HG02973 (cell line): ENCODE results near the gene BDH1.

Experiments used
- ATAC-seq: cut with Tn5 transposase; IDR thresholded peaks from one replicate; pipeline ENCODE4 v1.9.1; 2021; ENCODE audit warnings: moderate library complexity; ENCODE audit not compliant: unreplicated experiment

The BDH1 gene

DNA sequence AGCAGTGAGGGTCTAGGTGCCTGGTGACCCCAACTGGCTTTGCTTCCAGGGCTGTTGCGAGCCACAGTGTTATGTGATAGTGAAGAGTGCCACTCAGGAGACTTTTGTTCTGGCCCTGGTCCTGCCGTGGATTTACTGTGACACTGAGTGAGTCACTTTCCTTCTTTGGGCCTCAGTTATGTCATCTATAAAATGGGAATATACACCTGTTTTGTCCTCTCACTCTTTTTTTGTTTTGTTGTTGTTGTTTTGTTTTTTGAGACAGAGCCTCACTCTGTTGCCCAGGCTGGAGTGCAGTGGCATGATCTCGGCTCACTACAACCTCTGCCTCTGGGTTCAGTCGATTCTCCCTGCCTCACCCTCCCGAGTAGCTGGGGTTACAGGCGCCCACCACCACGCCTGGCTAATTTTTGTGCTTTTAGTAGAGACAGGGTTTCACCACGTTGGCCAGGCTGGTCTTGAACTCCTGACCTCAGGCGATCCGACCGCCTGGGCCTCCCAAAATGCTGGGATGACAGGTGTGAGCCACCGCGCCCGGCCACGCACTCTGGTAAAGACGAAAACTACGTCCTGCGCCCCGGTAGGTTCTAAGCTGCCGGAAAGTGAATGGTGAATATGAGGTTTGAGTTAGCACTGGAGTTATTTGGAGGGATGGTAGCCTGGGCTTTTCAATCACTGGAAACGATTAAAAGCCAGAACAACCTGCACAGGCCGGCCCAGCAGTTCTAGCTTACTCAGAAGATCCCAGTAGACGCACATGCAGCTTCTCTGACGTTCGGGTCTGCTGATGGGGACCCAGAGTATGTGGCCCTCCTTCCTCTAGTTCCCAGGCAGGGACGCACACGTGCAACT, 46.6 kb downstream of the BDH1 start:
- no peak for ATAC-seq

DNA sequence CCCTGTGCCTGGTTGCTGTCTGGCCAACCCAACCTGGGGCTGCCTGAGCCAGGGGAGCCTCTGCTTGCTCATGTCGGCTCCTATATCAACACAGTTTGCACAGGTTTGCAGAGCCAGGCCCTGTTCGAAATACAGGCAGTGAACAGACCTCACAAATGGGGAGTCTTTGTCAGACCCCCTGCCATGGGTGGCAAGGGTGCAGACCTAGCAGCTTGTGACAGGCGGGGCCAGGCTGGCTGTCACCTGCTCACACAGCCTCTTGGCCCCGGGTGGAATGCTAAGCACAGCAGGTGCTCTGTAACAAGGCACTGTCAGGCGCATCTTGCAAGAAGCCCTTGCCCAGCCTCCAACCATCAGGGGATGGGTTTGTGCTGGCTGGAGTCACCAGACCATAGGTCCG, 47.3 kb downstream of the BDH1 start:
- ATAC-seq: no peak

DNA sequence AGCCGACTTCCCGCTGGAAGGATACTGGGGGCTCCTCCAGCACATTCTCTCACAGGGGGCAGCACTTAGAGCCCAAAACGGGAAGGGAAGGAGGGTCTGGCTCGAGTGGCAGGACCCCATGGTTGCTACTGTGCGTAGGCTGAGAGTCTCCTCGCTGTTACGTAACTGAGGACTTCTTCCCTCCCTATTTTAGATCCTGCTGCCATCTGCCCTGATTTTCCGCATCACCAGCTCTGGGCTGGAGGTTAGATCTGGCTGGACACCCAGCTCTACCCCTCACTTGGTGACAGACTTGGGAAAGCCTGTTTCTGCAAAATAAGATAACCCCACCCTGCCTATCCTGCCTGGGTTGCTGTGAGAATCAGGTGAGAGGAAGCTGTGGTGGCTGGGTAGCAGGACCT, 47.7 kb downstream of the BDH1 start:
- no peak for ATAC-seq

GRCh38 chr3:197507541-197507940, 48.2 kb downstream of the BDH1 start:
- ATAC-seq: no peak

GRCh38 chr3:197507081-197507480, 48.7 kb downstream of the BDH1 start:
- no peak for ATAC-seq

- no peak for ATAC-seq
Observed at GRCh38 chr3:197505796-197506548, 49.8 kb downstream of the BDH1 start.

- no peak for ATAC-seq
Observed at GRCh38 chr3:197504641-197505121, 51.1 kb downstream of the BDH1 start.

DNA sequence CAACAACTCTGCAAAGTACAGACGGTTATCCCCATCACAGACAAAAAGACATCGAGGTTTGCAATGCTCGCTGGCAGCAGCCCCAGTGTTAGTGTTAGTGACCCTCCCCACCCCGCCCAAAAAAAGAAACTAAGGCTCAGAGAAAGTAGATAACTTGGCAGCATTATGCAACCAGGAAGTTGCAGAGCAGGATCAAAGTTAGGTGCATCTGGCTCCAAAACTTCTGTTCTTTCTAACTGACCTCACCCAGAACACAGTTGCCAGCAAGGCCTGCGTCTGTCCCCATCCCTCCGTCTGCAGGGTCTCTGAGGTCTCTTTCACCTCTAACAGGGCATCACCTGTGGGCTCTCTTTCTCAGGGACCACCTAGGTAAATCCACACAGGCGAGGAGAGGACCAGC, 51.5 kb downstream of the BDH1 start:
- ATAC-seq: no peak

- no peak for ATAC-seq
Observed at GRCh38 chr3:197503652-197504051, 52.1 kb downstream of the BDH1 start.

DNA sequence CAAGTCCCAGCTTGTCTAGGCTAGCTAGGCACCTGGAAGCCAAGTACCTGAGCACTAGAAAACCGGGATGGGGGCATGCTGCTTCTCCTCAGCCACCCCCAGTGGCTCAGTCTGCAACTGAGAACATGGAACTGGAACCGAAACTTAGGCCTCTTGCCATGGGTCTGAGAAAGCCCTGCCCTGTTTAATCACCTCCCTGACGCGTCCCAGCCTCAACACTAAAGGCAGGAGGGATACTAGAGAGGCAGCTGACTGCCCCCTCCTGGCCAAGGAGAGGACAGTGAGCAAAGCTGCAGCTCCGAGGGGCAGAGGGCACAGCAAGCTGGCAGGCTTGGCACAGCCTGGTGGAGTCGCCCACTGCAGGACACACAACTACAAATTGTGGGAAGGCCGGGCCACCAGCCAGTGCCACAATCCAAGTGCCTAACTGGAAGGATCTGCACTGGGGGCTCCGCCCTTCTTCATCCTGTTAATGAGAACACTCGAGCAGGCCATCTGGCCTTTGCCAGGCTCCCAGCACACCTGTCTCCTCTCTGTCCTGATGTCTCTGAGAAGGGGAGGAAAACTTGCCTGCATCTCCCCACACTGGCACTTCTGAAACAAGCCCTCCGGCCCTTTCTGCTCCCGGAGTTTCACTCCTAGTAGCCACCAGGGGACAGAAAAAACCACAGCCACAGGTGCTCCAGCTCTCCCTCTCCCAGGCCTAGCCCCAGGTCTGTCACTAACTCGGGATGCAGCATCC, 53.7 kb downstream of the BDH1 start:
- peak; percentile 58 for ATAC-seq

DNA sequence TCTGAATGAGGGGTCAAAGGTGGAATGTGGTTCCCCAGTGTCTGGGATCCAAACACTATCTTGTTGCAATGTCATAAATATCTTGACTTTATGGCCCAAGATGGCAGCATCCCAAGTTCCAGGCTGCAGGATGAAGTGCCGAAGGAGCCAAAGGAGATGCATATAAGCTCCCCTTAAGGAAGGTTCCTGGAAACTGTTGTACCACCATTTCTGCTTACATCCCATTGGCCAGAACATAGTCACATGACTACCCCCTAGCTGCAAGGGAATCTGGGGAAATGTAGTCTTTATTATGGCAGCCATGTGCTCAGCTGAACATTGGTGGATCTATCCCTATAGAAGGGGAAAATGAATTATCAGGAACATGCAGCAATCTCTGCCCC, 54.3 kb downstream of the BDH1 start:
- peak; percentile 4 for ATAC-seq

DNA sequence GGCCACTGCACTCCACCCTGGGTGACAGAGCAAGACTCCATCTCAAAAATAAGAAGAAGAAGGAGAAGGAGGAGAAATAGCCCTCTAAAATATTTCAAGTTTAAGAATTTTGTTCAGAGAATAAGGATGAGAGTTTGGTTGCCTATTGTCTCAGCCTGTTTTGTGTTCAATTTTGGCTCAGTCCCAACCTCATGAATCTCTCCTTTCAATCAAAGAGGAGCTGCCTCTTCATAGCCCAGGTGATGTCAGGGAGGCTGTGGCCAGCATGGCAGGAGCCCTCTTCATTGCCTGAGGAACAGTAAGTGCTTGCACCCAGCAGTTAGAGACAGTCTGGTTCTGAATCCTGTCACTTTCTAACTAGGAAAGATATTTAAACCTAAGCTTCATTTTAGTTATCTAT, 55.0 kb downstream of the BDH1 start:
- no peak for ATAC-seq

DNA sequence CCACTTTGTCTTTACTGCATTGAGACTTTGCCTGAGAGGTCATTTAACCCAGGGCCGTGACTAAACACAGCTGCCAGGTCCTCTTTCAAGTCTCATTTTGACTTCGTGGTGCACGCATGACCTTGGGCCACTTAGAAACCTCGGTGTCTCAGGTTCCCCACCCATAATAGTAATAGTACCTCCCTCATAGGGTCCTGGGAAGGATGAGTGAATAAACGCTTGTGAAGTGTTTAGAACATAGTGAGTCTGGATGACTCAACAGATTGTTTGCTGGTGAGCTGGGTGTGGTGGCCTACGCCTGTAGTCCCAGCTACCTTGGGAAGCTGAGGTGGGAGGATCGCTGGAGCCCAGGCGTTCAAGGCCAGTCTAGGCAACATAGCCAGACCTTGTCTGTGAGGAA, 56.3 kb downstream of the BDH1 start:
- no peak for ATAC-seq

GRCh38 chr3:197498499-197499241, 57.1 kb downstream of the BDH1 start:
- no peak for ATAC-seq

- ATAC-seq: no peak
Observed at GRCh38 chr3:197496746-197497125, 59.0 kb downstream of the BDH1 start.

GRCh38 chr3:197495999-197496745, 59.6 kb downstream of the BDH1 start:
- no peak for ATAC-seq

DNA sequence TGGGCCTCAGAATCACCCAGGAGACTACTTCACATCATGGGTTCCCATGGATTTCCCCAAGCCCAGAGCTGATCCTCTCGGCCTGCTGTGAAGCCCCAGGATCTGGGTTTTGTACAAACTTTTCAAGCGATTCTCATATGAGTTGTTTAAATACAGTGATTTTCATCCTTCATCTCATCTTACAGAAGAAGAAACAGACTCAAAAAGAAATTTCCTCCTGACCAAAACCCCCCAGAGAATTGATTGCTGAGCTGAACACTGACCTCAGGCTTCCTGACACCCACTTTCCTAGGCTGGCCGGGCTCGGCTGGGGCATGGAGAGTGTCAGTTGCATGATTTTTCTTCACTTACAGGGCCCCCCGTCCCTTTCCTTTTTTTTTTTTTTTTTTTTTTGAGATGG, 60.3 kb downstream of the BDH1 start:
- ATAC-seq: no peak

GRCh38 chr3:197495059-197495455, 60.7 kb downstream of the BDH1 start:
- no peak for ATAC-seq

- ATAC-seq: no peak
Observed at GRCh38 chr3:197494366-197495058, 61.3 kb downstream of the BDH1 start.

- ATAC-seq: no peak
Observed at GRCh38 chr3:197493049-197493448, 62.7 kb downstream of the BDH1 start.
